ENCODE data around the gene ENKUR.

Gene ENKUR

DNA sequence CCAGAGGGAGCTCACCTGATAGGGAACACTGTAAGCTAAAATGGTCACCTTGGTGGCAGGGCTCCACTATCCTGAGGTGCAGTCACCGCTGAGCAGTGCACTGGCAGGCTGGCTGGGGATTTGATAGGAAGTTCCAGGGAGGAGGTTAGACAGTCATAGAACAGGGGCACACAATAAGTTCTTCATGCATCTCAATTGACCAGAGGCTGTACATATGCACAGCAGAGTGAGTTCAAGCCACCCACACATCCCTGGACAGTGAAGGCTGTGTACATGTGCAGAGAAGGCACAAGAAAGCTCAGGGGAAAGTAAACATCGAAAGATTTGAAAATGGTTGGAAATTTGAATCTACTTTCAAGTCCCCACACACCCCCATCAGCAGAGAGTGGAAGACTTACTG, 77.4 kb downstream of the ENKUR start:
- H3K27me3 ChIP-seq (ENCODE audit: low read length): no peaks in the 10 kb centered on the region
- H3F3A ChIP-seq (ENCODE audit: insufficient read depth): no peaks in the 10 kb centered on the region
- no peaks in the 10 kb centered on the region for H3K9me3 ChIP-seq (ENCODE audit: insufficient read depth, low read length)
- no peaks in the 10 kb centered on the region for H4K20me1 ChIP-seq (ENCODE audit: low read depth, low read length)
- H2AFZ ChIP-seq (ENCODE audit: low read depth, low read length, severe bottlenecking): no peak overlapping the region
- no peaks in the 10 kb centered on the region for H3K9me2 ChIP-seq (replicated peaks; ENCODE audit: insufficient read depth, low read length)
- H3K4me2 ChIP-seq (ENCODE audit: low read depth, low read length, poor library complexity, severe bottlenecking): no peak overlapping the region
- H3K79me2 ChIP-seq (ENCODE audit: insufficient read depth, low read length): no peaks in the 10 kb centered on the region
- TF ChIP-seq, protein P1, sequence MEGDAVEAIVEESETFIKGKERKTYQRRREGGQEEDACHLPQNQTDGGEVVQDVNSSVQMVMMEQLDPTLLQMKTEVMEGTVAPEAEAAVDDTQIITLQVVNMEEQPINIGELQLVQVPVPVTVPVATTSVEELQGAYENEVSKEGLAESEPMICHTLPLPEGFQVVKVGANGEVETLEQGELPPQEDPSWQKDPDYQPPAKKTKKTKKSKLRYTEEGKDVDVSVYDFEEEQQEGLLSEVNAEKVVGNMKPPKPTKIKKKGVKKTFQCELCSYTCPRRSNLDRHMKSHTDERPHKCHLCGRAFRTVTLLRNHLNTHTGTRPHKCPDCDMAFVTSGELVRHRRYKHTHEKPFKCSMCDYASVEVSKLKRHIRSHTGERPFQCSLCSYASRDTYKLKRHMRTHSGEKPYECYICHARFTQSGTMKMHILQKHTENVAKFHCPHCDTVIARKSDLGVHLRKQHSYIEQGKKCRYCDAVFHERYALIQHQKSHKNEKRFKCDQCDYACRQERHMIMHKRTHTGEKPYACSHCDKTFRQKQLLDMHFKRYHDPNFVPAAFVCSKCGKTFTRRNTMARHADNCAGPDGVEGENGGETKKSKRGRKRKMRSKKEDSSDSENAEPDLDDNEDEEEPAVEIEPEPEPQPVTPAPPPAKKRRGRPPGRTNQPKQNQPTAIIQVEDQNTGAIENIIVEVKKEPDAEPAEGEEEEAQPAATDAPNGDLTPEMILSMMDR (IDR thresholded peaks at IDR 0.05; ENCODE audit: insufficient read depth, low read length, poor library complexity, severe bottlenecking): no peak
- no peak for TF ChIP-seq EZH2phosphoT487 (conservative IDR thresholded peaks at IDR 0.05; ENCODE audit: low read length)
- H3K27ac ChIP-seq (ENCODE audit: low read depth, low read length): no peak overlapping the region
- no peak overlapping the region for H3K4me3 ChIP-seq (ENCODE audit: insufficient read depth, low read length, poor library complexity, severe bottlenecking)
- H3K9ac ChIP-seq (ENCODE audit: low read length): no peak overlapping the region
- H3K36me3 ChIP-seq (ENCODE audit: low read length): no peaks in the 10 kb centered on the region

DNA sequence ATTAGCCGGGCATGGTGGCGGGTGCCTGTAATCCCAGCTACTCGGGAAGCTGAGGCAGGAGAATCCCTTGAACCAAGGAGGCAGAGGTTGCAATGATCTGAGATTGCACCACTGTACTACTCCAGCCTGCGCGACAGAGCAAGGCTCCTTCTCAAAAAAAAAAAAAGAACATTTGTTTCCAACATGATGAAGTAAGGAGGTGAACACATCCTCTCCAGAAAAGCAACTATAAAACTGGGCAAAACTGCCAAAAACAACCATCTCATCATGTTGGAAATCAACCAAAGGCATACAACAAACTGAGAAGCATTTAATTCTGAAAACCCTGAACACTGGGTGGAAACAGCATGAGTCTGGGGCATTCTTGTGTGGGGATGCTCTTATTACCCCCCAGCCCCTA, 77.9 kb downstream of the ENKUR start:
- Histone ChIP-seq H3K27me3 (ENCODE audit: low read length) (no peaks in the 10 kb centered on the region), H3K79me2 (ENCODE audit: insufficient read depth, low read length) (no peaks in the 10 kb centered on the region), H2AFZ (ENCODE audit: low read depth, low read length, severe bottlenecking) (no peak overlapping the region), H3K9me3 (ENCODE audit: insufficient read depth, low read length) (no peaks in the 10 kb centered on the region), H3K27ac (ENCODE audit: low read depth, low read length) (no peak overlapping the region), H3K9ac (ENCODE audit: low read length) (no peak overlapping the region), H3K9me2 (replicated peaks; ENCODE audit: insufficient read depth, low read length) (no peaks in the 10 kb centered on the region), H4K20me1 (ENCODE audit: low read depth, low read length) (no peaks in the 10 kb centered on the region), H3F3A (ENCODE audit: insufficient read depth) (no peaks in the 10 kb centered on the region), H3K36me3 (ENCODE audit: low read length) (no peaks in the 10 kb centered on the region), H3K4me3 (ENCODE audit: insufficient read depth, low read length, poor library complexity, severe bottlenecking) (no peak overlapping the region), H3K4me2 (ENCODE audit: low read depth, low read length, poor library complexity, severe bottlenecking) (no peak overlapping the region)
- TF ChIP-seq, protein P1 (IDR thresholded peaks at IDR 0.05; ENCODE audit: insufficient read depth, low read length, poor library complexity, severe bottlenecking): no peak
- TF ChIP-seq EZH2phosphoT487 (conservative IDR thresholded peaks at IDR 0.05; ENCODE audit: low read length): no peak

DNA sequence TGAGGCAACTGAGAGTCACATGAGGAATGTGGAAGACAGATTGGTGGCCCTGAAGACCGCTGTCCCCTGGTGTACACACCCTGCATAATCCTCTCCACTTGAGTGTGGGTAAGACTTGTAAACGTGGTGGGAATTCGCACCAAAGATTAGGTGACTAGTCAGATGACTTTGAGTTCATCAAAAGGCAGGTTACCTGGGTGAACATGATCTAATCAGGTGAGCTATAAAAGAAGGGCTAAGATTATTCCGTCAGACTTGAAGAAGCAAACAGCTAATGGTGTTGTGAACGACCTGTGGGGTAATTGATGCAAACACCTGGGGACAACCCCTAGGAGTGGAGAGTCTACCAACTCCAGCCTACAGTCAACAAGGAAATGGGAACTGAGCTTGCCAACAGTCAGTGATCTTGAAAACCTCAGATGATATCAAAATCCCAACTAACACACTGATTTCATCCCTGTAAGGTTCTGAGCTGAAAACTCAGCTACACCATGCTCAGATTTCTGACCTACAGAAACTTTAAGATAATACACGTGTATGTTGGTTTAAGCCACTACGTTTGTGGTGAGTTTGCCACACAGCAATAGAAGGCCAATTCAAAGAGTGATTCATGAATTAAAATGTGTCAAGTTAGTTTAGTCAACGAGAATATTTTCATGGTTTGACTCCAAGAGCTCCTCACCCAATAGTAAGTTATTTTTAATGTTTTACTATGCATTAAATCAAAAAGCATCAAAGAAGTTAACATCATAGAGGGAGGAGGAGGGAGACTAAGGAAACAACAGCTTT, 80.3 kb downstream of the ENKUR start:
- Histone ChIP-seq H2AFZ (ENCODE audit: low read depth, low read length, severe bottlenecking) (no peak overlapping the region), H3K9ac (ENCODE audit: low read length) (no peak overlapping the region), H3K9me3 (ENCODE audit: insufficient read depth, low read length) (no peaks in the 10 kb centered on the region), H3K36me3 (ENCODE audit: low read length) (no peaks in the 10 kb centered on the region), H3K79me2 (ENCODE audit: insufficient read depth, low read length) (no peaks in the 10 kb centered on the region), H3K4me3 (ENCODE audit: insufficient read depth, low read length, poor library complexity, severe bottlenecking) (no peak overlapping the region), H3F3A (ENCODE audit: insufficient read depth) (no peaks in the 10 kb centered on the region), H3K27ac (ENCODE audit: low read depth, low read length) (no peak overlapping the region), H3K4me2 (ENCODE audit: low read depth, low read length, poor library complexity, severe bottlenecking) (no peak overlapping the region), H3K27me3 (ENCODE audit: low read length) (no peaks in the 10 kb centered on the region), H4K20me1 (ENCODE audit: low read depth, low read length) (no peaks in the 10 kb centered on the region), H3K9me2 (replicated peaks; ENCODE audit: insufficient read depth, low read length) (no peaks in the 10 kb centered on the region)
- TF ChIP-seq, protein P1 (IDR thresholded peaks at IDR 0.05; ENCODE audit: insufficient read depth, low read length, poor library complexity, severe bottlenecking): no peak
- TF ChIP-seq EZH2phosphoT487 (conservative IDR thresholded peaks at IDR 0.05; ENCODE audit: low read length): no peak

Data from SU-DHL-6 (cell line).